Measurements from ENCODE around the gene SCAMP2. TPM values are rescaled to one million over a fixed set of nuclear protein-coding genes. Genes with fewer than 3 reads are reported as not detected.
A peak's percentile ranks its signal among the peaks of the same experiment; 100 is the strongest.

The SCAMP2 gene
- total RNA-seq, 2 donors from 2014 or later: 188 to 209 TPM

DNA sequence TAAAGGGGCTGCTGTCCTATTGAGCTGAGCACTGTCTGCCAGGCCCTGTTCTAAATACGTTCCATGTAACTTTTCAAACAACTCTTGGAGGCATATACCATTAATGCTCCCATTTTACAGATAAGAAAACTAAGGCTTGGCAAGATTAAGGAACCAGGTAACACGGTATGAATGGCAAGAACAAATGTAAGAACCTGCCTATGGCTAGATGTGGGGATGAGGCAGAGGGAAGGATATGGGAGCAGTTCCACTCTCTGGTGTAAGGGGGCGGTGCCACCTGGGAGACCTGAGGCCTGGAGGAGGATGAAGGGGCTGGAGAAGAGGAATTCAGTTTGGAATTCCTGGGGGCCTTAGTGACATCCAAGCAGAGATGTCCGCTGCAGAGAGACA lies 64.3 kb downstream of the SCAMP2 start:
- no peak for DNase-seq
- ATAC-seq: no peak
- intact Hi-C loops (cut with DNase I, micrococcal nuclease): no loop called here

DNA sequence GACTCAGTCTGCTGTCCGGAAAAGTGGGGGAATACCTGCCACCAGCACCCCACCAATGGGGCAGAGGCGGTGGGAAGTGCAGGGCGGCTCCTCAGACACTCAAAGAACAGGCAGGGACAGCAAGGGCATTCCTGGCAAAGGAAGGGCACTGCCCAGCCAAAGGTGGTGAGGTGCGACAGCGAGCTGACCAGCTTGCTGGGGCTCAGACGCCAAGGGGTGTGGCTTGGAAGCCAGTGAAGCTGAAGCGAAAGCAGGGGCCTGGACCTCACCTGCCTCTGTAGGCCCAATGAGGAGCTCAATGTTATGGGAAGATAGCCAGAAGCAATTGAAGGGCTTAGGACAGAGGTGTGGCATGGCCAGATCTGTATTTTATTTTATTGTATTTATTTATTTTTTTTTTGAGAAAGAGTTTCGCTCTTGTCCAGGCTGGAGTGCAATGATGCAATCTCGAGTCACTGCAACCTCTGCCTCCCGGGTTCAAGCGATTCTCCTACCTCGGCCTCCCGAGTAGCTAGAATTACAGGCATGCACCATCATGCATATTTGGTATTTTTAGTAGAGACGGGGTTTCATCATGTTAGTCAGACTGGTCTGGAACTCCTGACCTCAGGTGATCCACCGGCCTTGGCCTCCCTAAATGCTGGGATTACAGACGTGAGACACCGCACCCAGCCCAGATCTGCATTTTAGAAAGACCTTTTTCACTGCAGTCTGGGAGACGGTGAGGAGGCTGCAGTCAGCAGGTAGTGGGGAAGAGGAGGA lies 64.9 kb downstream of the SCAMP2 start:
- DNase-seq (peak; percentile 68 to 86), ATAC-seq (peak; percentile 87)
- intact Hi-C loops (cut with DNase I, micrococcal nuclease): no loop called here

DNA sequence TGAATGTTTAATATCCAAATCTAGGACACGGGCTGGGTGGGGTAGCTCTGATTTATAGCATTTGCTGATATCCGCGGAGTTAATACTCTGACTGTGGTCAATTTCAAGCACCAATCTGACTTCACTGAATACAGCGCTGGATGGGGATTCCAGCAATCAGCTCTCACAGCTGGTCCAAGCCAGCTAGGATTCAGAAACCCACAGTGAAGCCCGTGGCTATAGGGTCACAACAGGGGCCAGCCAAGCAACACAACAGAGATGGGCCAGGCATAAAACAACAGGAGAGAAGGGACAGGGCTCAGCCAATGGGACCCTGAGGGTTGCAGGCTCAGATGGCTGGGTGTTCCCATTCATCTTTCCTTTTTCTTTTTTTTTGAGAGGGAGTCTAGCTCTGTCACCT lies 65.9 kb downstream of the SCAMP2 start:
- intact Hi-C loops (cut with DNase I, micrococcal nuclease): no loop called here
- DNase-seq: no peak
- ATAC-seq: no peak

DNA sequence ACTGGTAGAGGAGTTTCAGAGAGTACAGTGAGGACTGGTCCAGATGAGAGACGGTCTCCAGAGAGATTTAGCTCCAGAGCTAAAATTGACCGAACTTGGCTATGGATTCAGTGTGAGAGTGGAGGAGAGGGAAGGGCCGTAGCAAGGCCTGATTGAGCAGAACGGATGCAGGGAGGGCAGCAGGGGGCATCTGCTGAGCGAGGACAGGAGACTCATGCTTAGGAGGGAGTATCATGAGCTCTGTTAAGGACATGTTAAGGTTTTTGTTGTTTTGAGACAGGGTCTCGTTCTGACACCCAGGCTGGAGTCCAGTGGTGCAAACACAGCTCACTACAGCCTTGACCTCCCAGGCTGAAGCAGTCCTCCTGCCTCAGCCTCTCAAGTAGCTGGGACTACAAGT lies 68.2 kb downstream of the SCAMP2 start:
- intact Hi-C loops (cut with DNase I, micrococcal nuclease): no loop called here
- no peak for ATAC-seq

DNA sequence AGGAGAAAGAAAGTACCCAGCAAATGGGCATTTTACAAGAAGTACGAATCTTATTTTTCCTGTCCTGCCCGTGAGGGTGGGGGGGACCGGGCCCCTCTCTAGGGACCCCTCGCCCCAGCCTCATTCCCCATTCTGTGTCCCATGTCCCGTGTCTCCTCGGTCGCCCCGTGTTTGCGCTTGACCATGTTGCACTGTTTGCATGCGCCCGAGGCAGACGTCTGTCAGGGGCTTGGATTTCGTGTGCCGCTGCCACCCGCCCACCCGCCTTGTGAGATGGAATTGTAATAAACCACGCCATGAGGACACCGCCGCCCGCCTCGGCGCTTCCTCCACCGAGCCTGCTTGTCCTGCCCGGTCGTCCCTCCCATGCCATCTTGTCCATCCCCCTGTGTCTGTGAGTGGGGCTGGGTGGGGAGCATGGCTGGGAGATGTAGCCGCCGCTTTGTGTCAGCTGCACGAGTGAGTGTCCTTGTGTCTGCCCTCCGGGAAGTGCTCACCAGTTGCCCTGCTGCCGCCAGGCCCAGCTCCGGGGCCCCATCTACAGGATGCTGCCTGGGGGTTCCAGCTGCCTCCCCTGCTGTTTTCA lies 70.2 kb downstream of the SCAMP2 start:
- intact Hi-C loops (cut with DNase I, micrococcal nuclease): no loop called here

More for the DNA sequence above, 68.2 kb downstream of the SCAMP2 start:
- no peak for DNase-seq

DNA sequence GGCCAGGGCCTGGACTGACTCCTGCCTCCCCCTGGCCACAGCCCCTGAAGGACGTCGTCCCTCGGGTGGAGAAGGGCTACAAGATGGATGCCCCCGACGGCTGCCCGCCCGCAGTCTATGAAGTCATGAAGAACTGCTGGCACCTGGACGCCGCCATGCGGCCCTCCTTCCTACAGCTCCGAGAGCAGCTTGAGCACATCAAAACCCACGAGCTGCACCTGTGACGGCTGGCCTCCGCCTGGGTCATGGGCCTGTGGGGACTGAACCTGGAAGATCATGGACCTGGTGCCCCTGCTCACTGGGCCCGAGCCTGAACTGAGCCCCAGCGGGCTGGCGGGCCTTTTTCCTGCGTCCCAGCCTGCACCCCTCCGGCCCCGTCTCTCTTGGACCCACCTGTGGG lies 70.9 kb downstream of the SCAMP2 start:
- DNase-seq (no peak), ATAC-seq (no peak)
- intact Hi-C loops (cut with DNase I, micrococcal nuclease): no loop called here

More for the DNA sequence above, 70.2 kb downstream of the SCAMP2 start:
- DNase-seq: no peak
- ATAC-seq: no peak

DNA sequence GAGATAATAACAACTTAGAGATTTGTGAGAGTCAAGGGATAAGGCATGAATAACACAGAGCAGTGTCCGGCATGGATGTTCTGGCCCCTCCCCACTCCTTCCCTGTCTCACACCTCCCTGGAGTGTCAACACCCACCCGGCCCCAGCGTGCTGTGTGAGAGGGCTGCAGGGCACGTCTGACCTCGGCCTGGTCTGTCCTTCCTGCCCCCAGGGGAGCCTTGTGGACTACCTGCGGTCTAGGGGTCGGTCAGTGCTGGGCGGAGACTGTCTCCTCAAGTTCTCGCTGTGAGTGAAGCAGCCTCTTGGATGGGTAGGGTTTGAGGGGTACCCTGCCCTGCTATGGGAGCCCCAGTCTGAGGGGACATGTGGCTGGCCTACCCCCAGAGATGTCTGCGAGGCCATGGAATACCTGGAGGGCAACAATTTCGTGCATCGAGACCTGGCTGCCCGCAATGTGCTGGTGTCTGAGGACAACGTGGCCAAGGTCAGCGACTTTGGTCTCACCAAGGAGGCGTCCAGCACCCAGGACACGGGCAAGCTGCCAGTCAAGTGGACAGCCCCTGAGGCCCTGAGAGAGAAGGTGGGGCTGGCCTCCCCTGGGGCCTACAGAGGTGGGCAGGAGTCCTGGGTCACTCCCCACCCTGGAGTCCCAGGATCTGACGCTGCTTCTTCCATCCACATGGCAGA lies 71.7 kb downstream of the SCAMP2 start:
- DNase-seq (no peak), ATAC-seq (no peak)
- intact Hi-C loops (cut with DNase I, micrococcal nuclease): no loop called here

DNA sequence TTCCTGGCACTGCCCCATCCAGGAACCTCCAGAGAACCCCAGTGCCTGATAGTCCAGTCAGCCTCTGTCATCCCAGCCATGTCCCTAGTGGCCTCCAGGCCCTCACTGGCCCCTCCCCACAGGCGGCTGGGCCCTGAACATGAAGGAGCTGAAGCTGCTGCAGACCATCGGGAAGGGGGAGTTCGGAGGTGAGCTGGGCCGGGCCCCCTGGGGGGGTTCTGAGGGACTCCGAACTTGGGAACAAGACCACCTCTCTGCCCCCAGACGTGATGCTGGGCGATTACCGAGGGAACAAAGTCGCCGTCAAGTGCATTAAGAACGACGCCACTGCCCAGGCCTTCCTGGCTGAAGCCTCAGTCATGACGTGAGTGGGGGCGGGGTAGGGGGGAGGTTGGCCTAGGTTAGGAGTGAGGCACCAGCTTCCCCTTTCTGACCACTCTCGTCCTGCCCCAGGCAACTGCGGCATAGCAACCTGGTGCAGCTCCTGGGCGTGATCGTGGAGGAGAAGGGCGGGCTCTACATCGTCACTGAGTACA lies 72.5 kb downstream of the SCAMP2 start:
- intact Hi-C loops (cut with DNase I, micrococcal nuclease): no loop called here
- DNase-seq: peak in 1 of 2 donors; percentile 59
- ATAC-seq: no peak

DNA sequence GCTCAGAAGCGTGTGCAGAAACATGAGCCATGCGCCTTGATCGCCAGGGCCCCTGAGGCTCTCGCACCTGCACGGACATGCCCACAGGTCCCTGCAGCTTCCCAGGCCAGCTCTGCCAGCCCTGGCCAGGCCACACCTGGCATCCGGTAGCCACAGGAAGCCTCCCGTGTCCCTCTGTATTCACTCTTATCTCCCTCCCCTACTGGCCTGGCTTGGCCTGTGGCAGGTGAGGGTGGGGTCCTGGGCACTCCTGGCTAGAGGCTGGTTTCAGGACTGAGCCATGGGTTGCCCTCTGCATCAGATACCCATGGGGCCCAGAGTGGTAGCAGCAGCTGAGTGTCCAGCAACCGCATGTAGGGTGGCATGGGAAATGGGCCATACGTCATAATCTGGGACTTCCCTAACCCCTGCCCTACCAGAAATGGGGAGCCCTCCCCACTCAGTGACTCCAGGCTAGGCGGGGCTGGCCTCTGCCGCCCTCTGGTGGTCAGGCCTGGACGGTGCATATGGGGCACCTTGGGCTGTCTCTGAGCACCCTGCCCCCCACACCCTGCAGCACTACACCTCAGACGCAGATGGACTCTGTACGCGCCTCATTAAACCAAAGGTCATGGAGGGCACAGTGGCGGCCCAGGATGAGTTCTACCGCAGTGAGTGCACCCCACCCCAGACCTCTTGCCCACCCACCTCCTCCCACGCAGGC lies 73.2 kb downstream of the SCAMP2 start:
- DNase-seq: peak; percentile 85 to 86
- ATAC-seq: peak; percentile 84
- intact Hi-C loops (cut with DNase I, micrococcal nuclease): no loop called here

DNA sequence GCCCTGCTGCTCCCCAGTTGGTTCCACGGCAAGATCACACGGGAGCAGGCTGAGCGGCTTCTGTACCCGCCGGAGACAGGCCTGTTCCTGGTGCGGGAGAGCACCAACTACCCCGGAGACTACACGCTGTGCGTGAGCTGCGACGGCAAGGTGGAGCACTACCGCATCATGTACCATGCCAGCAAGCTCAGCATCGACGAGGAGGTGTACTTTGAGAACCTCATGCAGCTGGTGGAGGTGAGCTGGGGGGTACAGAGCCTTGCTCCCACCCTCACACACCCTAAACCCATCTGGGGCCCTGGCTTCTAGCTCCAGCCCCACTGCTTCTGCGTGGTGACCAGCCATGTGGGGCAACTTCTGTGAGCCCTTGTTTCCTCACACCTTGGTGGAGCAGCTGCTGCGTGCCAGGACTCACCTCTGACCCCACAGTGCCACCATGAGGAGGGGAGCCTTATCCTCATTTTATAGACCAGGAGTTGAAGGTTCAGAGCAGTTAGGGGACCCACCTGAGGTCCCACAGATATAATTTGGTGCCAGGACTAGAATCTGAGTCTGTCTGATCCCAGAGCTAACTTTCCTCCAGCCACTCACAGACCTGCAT lies 73.8 kb downstream of the SCAMP2 start:
- no peak for DNase-seq
- intact Hi-C loops (cut with DNase I, micrococcal nuclease): no loop called here
- no peak for ATAC-seq

DNA sequence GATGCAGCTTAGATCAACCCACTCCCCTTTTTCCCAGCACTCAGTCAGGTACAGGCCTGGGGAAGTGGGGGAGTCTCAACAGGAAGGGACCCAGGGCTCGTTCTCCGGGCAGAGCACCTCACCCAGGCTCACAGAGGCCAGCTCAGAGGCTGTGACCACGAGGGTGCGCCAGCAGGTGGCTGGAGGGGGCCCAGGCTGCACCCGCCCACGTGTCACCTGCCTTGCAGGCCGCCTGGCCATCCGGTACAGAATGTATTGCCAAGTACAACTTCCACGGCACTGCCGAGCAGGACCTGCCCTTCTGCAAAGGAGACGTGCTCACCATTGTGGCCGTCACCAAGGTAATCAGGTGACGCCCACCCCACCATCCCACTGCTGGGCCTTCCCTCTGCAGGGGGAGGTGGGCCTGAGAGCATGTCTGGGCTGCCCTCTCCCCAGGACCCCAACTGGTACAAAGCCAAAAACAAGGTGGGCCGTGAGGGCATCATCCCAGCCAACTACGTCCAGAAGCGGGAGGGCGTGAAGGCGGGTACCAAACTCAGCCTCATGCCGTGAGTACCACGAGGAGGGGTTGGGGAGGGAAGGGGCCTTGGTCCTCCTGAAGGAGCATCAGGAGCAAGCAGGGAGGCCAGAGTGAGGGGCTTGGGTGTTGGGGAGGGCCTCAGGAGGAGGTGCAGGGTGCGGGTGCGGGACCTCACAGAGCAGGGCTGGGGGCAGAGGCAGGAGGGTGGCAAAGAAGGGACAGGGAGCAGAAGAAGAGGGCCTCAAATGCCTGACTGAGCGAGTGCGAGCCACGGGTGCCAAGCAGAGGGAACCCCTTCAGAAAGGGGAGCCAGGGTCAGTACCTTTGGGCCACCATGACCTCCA lies 74.5 kb downstream of the SCAMP2 start:
- DNase-seq (peak; percentile 73 to 77), ATAC-seq (peak; percentile 48)
- intact Hi-C loops (cut with DNase I, micrococcal nuclease): no loop called here

DNA sequence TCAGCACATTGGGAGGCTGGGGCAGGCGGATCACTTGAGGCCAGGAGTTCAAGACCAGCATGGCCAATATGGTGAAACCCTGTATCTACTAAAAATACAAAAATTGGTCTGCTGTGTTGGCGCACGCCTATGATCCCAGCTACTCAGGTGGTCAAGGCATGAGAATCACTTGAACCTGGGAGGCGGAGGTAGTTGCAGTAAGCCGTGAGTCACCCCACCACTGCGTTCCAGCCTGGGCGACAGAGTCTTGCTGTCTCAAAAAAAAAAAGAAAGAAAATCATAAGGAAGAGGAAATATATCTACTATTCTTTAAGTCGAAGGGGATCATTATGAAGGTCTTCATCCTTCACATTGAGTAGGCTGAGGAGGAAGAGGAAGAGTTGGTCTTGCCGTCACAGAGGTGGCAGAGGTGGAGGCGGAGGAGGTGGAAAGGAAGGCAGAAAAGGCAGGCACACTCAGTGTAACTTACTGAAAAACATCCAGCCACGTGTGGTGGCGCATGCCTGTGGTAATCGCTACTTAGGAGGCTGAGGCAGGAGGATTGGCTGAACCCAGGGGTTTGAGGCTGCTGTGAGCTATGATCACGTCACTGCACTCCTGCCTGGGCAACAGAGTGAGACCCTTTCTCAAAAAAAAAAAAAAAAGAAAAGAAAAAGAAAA lies 77.1 kb downstream of the SCAMP2 start:
- DNase-seq (no peak), ATAC-seq (no peak)
- intact Hi-C loops (cut with DNase I, micrococcal nuclease): no loop called here

DNA sequence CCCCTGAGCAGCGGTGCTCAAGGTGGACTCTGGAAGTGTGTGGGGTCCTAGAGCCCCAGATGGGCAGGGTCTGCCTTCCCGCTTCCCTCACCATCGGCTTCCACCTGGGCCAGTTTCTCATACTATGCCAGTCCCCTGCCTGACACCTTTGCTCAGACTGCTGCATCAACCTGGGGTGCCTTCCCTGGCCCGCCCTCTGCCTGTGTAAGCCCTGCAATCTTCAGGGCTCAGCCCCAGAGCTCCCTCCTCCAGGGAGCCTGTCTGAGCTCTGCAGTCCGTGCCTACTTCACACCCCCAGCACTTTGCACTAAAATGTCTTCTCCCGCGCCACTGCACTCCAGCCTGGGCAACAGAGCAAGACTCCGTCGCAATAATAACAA lies 78.2 kb downstream of the SCAMP2 start:
- intact Hi-C loops (cut with DNase I, micrococcal nuclease): no loop called here
- DNase-seq (no peak), ATAC-seq (no peak)

DNA sequence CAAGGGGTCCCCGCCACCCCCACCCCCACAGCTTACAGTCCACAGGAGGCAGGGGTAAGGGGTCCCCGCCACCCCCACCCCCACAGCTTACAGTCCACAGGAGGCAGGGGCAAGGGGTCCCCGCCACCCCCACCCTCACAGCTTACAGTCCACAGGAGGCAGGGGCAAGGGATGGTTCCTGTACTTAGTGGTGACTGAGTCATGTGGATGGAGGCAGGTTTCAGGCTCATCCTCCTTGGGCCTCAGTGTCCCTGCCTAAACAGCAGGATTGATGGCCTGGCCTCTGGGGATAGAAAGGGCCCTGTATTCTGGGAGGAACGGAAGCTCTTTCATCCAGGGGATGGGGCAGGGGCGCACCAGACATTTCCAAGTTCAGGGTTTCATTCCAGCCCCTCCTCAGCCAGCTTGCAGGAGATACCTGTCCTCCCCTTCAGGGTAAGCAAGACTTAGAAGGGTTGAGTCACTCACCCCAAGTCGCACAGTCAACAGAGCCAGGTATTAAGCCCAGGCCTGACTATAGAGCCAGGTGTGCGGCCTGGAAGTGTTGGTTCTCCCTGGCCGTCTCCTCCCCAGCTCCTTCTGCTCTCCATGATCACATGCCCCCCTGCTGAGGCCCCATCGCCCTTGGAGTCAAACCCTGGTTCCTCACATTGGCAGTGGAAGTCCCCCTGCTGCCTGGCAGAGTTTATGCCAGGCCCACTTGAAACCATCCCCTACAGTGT lies 78.8 kb downstream of the SCAMP2 start:
- ATAC-seq: no peak
- intact Hi-C loops (cut with DNase I, micrococcal nuclease): no loop called here
- DNase-seq: no peak
